HepG2 (cell line): ENCODE measurements around the gene GRID1. TPM values are rescaled to one million over a fixed set of nuclear protein-coding genes. Genes with fewer than 3 reads are reported as not detected.

ENCODE experiments used
- ATAC-seq: fragments of 200-7000 bp; cut with Tn5 transposase; 3 replicates; pipeline ENCODE4 v1.9.1; 2020; ENCODE audit warnings: mild to moderate bottlenecking, moderate library complexity
- BruUV-seq: library from RNA; stranded (reverse); fragments of 400-500 nt; replicated peaks from 2 replicates; lab custom pipeline; 2021; lab: Mats Ljungman, UMichigan
- CTCF ChIA-PET: fragments of 300-600 bp; formaldehyde crosslinking; extraction: SDS; loops from one replicate; lab custom pipeline; 2021; ENCODE audit warnings: low total read pairs, inconsistent platforms, low intra/inter-chr PET ratio; lab: Yijun Ruan, JAX
- POLR2A ChIA-PET: fragments of 350-600 bp; sonication (Branson Sonifier 250); formaldehyde crosslinking; loops from one replicate; lab custom pipeline; 2020; ENCODE audit warnings: antibody characterized with exemption, inconsistent platforms; lab: Yijun Ruan, JAX
- DNase-seq: peaks from one replicate; pipeline ENCODE4 v3.0.0-alpha.2; 2015; ENCODE audit warnings: low spot score
- FAIRE-seq: peaks from 3 replicates; lab custom pipeline; 2011; peaks lifted over from hg19 to GRCh38; lab: Jason Lieb, UNC
- H2AFZ ChIP-seq: one replicate; pipeline ENCODE4 v1.6.1; 2011; ENCODE audit warnings: low read length, inconsistent platforms
- H3K27ac ChIP-seq: fragments of 300-600 bp; 3 replicates; pipeline ENCODE4 v1.8.0; 2011; ENCODE audit warnings: mixed run types, mild to moderate bottlenecking, mixed read lengths, low read length, inconsistent platforms; ENCODE audit not compliant: insufficient read depth; ENCODE audit errors: extremely low read length
- H3K27me3 ChIP-seq, 2 experiments: fragments of 200-600 bp in 1 of 2; 2 replicates in 1 of 2; 3 replicates in 1 of 2; pipeline versions ENCODE4 v1.6.0 to v1.8.0; 2011; ENCODE audit warnings: low read length in 2 of 2, mild to moderate bottlenecking in 2 of 2, moderate library complexity in 2 of 2, inconsistent platforms in 1 of 2; ENCODE audit not compliant: insufficient read depth in 2 of 2, control insufficient read depth in 1 of 2
- H3K36me3 ChIP-seq, 2 experiments: fragments of 200-600 bp in 1 of 2; replicated peaks in 1 of 2; 2 replicates in 1 of 2; 3 replicates in 1 of 2; pipeline versions ENCODE4 v1.5.1 to v1.8.0; 2011; ENCODE audit warnings: low read length in 2 of 2, inconsistent platforms in 1 of 2; ENCODE audit not compliant: insufficient read depth in 2 of 2, control insufficient read depth in 1 of 2
- H3K4me1 ChIP-seq: 2 replicates; pipeline ENCODE4 v1.5.1; 2012; ENCODE audit warnings: low read length, inconsistent platforms; ENCODE audit not compliant: insufficient read depth
- H3K4me2 ChIP-seq: 2 replicates; pipeline ENCODE4 v1.6.0; 2011; ENCODE audit warnings: low read depth, low read length, inconsistent platforms
- H3K4me3 ChIP-seq, 3 experiments: fragments of 200-600 bp in 1 of 3; sonication (generic), shearing (Covaris generic) in 1 of 3; replicated peaks in 1 of 3; 2 replicates each; pipeline ENCODE4 v1.5.1; 2011 to 2016; ENCODE audit warnings: low read length in 3 of 3, inconsistent platforms in 2 of 3, low read depth in 2 of 3, mild to moderate bottlenecking in 2 of 3, control low read depth in 1 of 3, mixed read lengths in 1 of 3; ENCODE audit not compliant: insufficient read depth in 1 of 3
- H3K79me2 ChIP-seq: one replicate; pipeline ENCODE4 v1.6.1; 2011; ENCODE audit warnings: low read length, inconsistent platforms; ENCODE audit not compliant: insufficient read depth
- H3K9ac ChIP-seq: 2 replicates; pipeline ENCODE4 v1.6.0; 2011; ENCODE audit warnings: mild to moderate bottlenecking, low read depth, low read length, inconsistent platforms; ENCODE audit not compliant: insufficient read depth
- H3K9me3 ChIP-seq: 2 replicates; pipeline ENCODE4 v1.5.1; 2012; ENCODE audit warnings: mild to moderate bottlenecking, low read length
- H4K20me1 ChIP-seq: 2 replicates; pipeline ENCODE4 v1.6.0; 2011; ENCODE audit warnings: inconsistent platforms, mild to moderate bottlenecking, low read length, moderate library complexity; ENCODE audit not compliant: insufficient read depth
- AKAP8 ChIP-seq: sonication (generic); formaldehyde crosslinking; IDR thresholded peaks from 2 replicates; pipeline ENCODE4 v1.5.1; 2020; ENCODE audit warnings: mild to moderate bottlenecking, missing genetic modification reagents
- BRCA1 ChIP-seq: sonication (generic); formaldehyde crosslinking; IDR thresholded peaks from 2 replicates; pipeline ENCODE4 v1.4.0; 2020; ENCODE audit warnings: missing genetic modification reagents
- DNMT3B ChIP-seq: conservative IDR thresholded peaks from 2 replicates; pipeline ENCODE4 v1.6.1; 2016; ENCODE audit warnings: missing biosample characterization, control low read depth
- FIP1L1 ChIP-seq: fragments of 200-400 bp; formaldehyde crosslinking; IDR thresholded peaks from 2 replicates; pipeline ENCODE4 v1.6.1; 2018; ENCODE audit warnings: low read depth, mild to moderate bottlenecking, low read length, moderate library complexity, borderline replicate concordance; ENCODE audit not compliant: insufficient read depth
- GMEB2 ChIP-seq: IDR thresholded peaks from 2 replicates; pipeline ENCODE4 v1.6.1; 2016; ENCODE audit warnings: missing biosample characterization, missing genetic modification reagents, low read depth
- PRDM4 ChIP-seq: sonication (generic); formaldehyde crosslinking; IDR thresholded peaks from 2 replicates; pipeline ENCODE4 v1.9.0; 2021; ENCODE audit warnings: missing genetic modification reagents, borderline replicate concordance
- STAG1 ChIP-seq: sonication (generic); formaldehyde crosslinking; IDR thresholded peaks from 2 replicates; pipeline ENCODE4 v1.4.0; 2020; ENCODE audit warnings: missing genetic modification reagents
- ZBTB43 ChIP-seq: sonication (generic); formaldehyde crosslinking; conservative IDR thresholded peaks from 2 replicates; pipeline ENCODE4 v1.4.0; 2020; ENCODE audit warnings: missing genetic modification reagents
- ZNF12 ChIP-seq: sonication (generic); formaldehyde crosslinking; IDR thresholded peaks from 2 replicates; pipeline ENCODE4 v1.5.0; 2020; ENCODE audit warnings: missing genetic modification reagents
- WGBS: methylation state at CpG from one replicate; pipeline ENCODE4 v1.1.6; 2017; ENCODE audit warnings: low lambda C conversion rate; 5-methylcytosine and 5-hydroxymethylcytosine counted together
- in situ Hi-C: cut with HindIII; loops from 2 replicates; pipeline ENCODE4 v1.10.0; 2017; ENCODE audit warnings: low pct_unique_long_range_greater_than_20kb; ENCODE audit not compliant: extremely low pct_ligation_motif_present
- intact Hi-C: fragments of 100-400 bp; cut with micrococcal nuclease; formaldehyde crosslinking; loops from one replicate; pipeline ENCODE4 v1.10.0; 2022; ENCODE audit not compliant: unreplicated experiment
- polyA plus RNA-seq, 8 experiments: library from polyadenylated mRNA; depleted of rRNA in 3 of 8; stranded (reverse) in 7 of 8; unstranded in 1 of 8; fragments of >200 nt; fragmentation: Illumina TruSeq in 4 of 8; extraction: Trizol in 4 of 8; gene quantifications; 2 replicates each; pipeline versions ENCODE4 v1.2.1 to v1.2.3, GENCODE V29; 2011 to 2016; ENCODE audit warnings: low read depth in 4 of 8, missing spikeins in 1 of 8, mixed read lengths in 1 of 8; ENCODE audit not compliant: insufficient read depth in 1 of 8
- total RNA-seq, 5 experiments: library from RNA; depleted of rRNA; stranded (reverse); fragments of >200 nt; fragmentation: Illumina TruSeq; extraction: Trizol; gene quantifications; 2 replicates each; pipeline ENCODE4 v1.2.3, GENCODE V29; 2016; ENCODE audit warnings: low read depth in 1 of 5
- TF ChIP-seq, protein P1 (sequence below): sonication (generic); formaldehyde crosslinking; IDR thresholded peaks from 2 replicates; pipeline ENCODE4 v1.4.0; 2020; ENCODE audit warnings: mild to moderate bottlenecking, missing genetic modification reagents
- TF ChIP-seq, protein P2 (sequence below): sonication (generic); formaldehyde crosslinking; IDR thresholded peaks from 2 replicates; pipeline ENCODE4 v1.8.0; 2022; ENCODE audit warnings: low read depth, missing genetic modification reagents
- TF ChIP-seq, protein P3 (sequence below): sonication (generic); formaldehyde crosslinking; IDR thresholded peaks from 2 replicates; pipeline ENCODE4 v1.8.1; 2023; ENCODE audit warnings: mild to moderate bottlenecking, moderate library complexity, missing genetic modification reagents

The GRID1 gene
- total and polyA plus RNA-seq, 2 of the 13 experiments (the other 11 are each of a cell fraction or from before 2014, with no cell fraction given), result 0.05 TPM; not detected in 1

- no peak for TF ChIP-seq GMEB2
- no peak for TF ChIP-seq BRCA1 (CRISPR knock-in tag)
- TF ChIP-seq PRDM4 (CRISPR knock-in tag), result no peak
- no peak for TF ChIP-seq FIP1L1
- no peak for TF ChIP-seq ZBTB43
These were observed 319.6 kb downstream of the GRID1 start (continued) for GRCh38 chr10:86046845-86047460.

GRCh38 chr10:86045896-86046295, 320.7 kb downstream of the GRID1 start:
- ATAC-seq (no peak), FAIRE-seq (no peak), DNase-seq (no peak)
- no peak overlapping the region for H2AFZ ChIP-seq
- H3K9me3 ChIP-seq, result no peaks in the 10 kb centered on the region
- H3K79me2 ChIP-seq, result no peaks in the 10 kb centered on the region
- no TSS peak for BruUV-seq
- no peak overlapping the region for H3K4me2 ChIP-seq
- 0% methylated on average over 5 of the region's 5 CpGs for WGBS
- no peaks in the 10 kb centered on the region; a peak in 1 of 5 replicates for H3K27me3 ChIP-seq
- H3K36me3 ChIP-seq, result no peaks in the 10 kb centered on the region
- TF ChIP-seq, protein P1, sequence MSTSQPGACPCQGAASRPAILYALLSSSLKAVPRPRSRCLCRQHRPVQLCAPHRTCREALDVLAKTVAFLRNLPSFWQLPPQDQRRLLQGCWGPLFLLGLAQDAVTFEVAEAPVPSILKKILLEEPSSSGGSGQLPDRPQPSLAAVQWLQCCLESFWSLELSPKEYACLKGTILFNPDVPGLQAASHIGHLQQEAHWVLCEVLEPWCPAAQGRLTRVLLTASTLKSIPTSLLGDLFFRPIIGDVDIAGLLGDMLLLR (CRISPR knock-in tag), result no peak
- TF ChIP-seq STAG1 (CRISPR knock-in tag) (no peak), AKAP8 (CRISPR knock-in tag) (no peak), ZNF12 (no peak), DNMT3B (no peak)
- TF ChIP-seq, protein P2, sequence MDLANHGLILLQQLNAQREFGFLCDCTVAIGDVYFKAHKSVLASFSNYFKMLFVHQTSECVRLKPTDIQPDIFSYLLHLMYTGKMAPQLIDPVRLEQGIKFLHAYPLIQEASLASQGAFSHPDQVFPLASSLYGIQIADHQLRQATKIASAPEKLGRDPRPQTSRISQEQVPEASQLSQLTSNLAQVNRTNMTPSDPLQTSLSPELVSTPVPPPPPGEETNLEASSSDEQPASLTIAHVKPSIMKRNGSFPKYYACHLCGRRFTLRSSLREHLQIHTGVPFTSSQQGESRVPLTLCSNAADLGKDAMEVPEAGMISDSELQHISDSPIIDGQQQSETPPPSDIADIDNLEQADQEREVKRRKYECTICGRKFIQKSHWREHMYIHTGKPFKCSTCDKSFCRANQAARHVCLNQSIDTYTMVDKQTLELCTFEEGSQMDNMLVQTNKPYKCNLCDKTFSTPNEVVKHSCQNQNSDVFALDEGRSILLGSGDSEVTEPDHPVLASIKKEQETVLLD (CRISPR knock-in tag), result no peak
- TF ChIP-seq, protein P3, sequence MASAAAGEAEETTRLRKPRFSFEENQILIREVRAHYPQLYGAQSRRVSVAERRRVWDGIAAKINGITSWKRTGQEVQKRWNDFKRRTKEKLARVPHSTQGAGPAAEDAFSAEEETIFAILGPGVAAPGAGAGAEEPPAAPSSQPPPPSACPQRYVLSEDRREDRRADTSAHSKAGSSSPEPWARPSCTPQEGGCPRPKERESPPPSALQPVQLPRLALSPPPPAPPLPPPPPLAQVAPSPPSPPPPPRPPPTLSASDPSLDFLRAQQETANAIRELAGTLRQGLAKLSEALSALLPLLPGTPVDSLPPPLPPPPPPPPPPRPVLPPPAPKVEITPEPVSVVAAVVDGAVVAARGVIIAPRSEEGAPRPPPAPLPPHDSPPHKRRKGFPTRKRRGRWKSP, result no peak
- H4K20me1 ChIP-seq, result no peaks in the 10 kb centered on the region
- H3K4me3 ChIP-seq, result no peak overlapping the region
- intact Hi-C loops (no loop called here), in situ Hi-C loops (no loop called here)
- ChIA-PET CTCF (no interaction called here), POLR2A (no interaction called here)
- H3K9ac ChIP-seq, result no peak overlapping the region
- H3K27ac ChIP-seq, result no peak overlapping the region
- H3K4me1 ChIP-seq, result no peaks in the 10 kb centered on the region
